PC-9 (cell line): ENCODE data around the gene IL11RA.

ENCODE experiments used
- EZH2 ChIP-seq: fragments of 200-600 bp; sonication (generic); IDR thresholded peaks from 2 replicates; pipeline ENCODE4 v1.8.0; 2017; ENCODE audit warnings: antibody characterized with exemption, low read depth
- TF ChIP-seq, protein P1 (sequence below): fragments of 200-600 bp; sonication (generic); conservative IDR thresholded peaks from 2 replicates; pipeline ENCODE4 v1.6.1; 2017; ENCODE audit warnings: mixed run types, antibody characterized with exemption, mild to moderate bottlenecking, moderate library complexity

DNA sequence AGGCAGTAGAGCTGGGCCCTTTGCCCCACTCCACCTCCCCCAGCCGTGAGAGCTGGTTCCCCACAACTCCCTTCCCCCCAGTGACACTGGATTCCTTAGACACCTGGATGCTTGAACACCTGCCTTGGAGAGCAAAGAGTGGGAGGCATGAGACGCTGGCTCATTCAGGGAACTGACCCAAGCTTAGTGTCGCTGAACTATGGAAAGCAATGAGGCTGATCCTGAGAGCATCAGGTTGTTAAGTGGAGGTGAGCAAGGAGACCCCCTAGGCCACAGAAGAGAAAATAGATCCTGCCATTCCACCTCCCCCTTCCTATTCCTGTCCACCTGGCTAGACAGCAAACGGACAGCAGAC is 37.1 kb downstream of the IL11RA start:
- TF ChIP-seq, protein P1, sequence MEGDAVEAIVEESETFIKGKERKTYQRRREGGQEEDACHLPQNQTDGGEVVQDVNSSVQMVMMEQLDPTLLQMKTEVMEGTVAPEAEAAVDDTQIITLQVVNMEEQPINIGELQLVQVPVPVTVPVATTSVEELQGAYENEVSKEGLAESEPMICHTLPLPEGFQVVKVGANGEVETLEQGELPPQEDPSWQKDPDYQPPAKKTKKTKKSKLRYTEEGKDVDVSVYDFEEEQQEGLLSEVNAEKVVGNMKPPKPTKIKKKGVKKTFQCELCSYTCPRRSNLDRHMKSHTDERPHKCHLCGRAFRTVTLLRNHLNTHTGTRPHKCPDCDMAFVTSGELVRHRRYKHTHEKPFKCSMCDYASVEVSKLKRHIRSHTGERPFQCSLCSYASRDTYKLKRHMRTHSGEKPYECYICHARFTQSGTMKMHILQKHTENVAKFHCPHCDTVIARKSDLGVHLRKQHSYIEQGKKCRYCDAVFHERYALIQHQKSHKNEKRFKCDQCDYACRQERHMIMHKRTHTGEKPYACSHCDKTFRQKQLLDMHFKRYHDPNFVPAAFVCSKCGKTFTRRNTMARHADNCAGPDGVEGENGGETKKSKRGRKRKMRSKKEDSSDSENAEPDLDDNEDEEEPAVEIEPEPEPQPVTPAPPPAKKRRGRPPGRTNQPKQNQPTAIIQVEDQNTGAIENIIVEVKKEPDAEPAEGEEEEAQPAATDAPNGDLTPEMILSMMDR: no peak
- no peak for TF ChIP-seq EZH2
